Prostate gland (tissue), 2 donors: ENCODE results near the gene C5orf22. TPM values are rescaled to one million over a fixed set of nuclear protein-coding genes. Genes with fewer than 3 reads are reported as not detected.

ENCODE experiments used
- DNase-seq: peaks from one replicate; pipeline ENCODE4 v3.0.0-alpha.2; 2019; ENCODE audit warnings: low spot score
- H3K27ac ChIP-seq, 2 donors: fragments of 200-600 bp; sonication (generic); 2 replicates each; pipeline ENCODE4 v1.5.1; 2017 to 2019
- H3K27me3 ChIP-seq: fragments of 200-600 bp; sonication (generic); replicated peaks from 2 replicates; pipeline ENCODE4 v1.5.1; 2019; ENCODE audit not compliant: insufficient read depth
- H3K36me3 ChIP-seq, 2 donors: fragments of 200-600 bp; sonication (generic); 1 replicate in 1 of 2; 2 replicates in 1 of 2; pipeline versions ENCODE4 v1.5.1 to v1.8.1; 2017 to 2019
- H3K4me1 ChIP-seq: fragments of 200-600 bp; sonication (generic); replicated peaks from 2 replicates; pipeline ENCODE4 v1.5.1; 2019
- H3K4me3 ChIP-seq, 2 donors: fragments of 200-600 bp; sonication (generic); 2 replicates each; pipeline ENCODE4 v1.5.1; 2017 to 2019
- H3K9me3 ChIP-seq: fragments of 200-600 bp; sonication (generic); 2 replicates; pipeline ENCODE4 v1.5.1; 2017
- CTCF ChIP-seq, 4 experiments: fragments of 200-600 bp in 2 of 4; fragments of 450-650 bp in 2 of 4; sonication (generic) in 2 of 4; IDR thresholded peaks; 1 replicate in 3 of 4; 2 replicates in 1 of 4; pipeline ENCODE4 v1.5.1; 2016 to 2019; ENCODE audit warnings: antibody characterized with exemption in 4 of 4, mild to moderate bottlenecking in 2 of 4, moderate library complexity in 2 of 4
- POLR2A ChIP-seq: fragments of 450-650 bp; IDR thresholded peaks from one replicate; pipeline ENCODE4 v1.6.1; 2016; ENCODE audit warnings: antibody characterized with exemption, mild to moderate bottlenecking
- POLR2AphosphoS5 ChIP-seq: sonication (generic); formaldehyde crosslinking; IDR thresholded peaks from one replicate; pipeline ENCODE4 v1.6.1; 2017; ENCODE audit warnings: antibody characterized with exemption
- WGBS: methylation state at CpG from one replicate; pipeline ENCODE4 v1.1.5; 2018; 5-methylcytosine and 5-hydroxymethylcytosine counted together
- intact Hi-C: fragments of 100-400 bp; cut with DNase I; formaldehyde crosslinking; loops from one replicate; pipeline ENCODE4 v1.14.2; 2022
- small RNA-seq, 2 donors: library from RNA; depleted of rRNA; stranded (forward); fragments of <200 nt; gene quantifications; one replicate each; pipeline ENCODE3, GENCODE V24; 2016
- total RNA-seq, 2 donors: library from RNA; depleted of rRNA; stranded (reverse); fragments of >200 nt; gene quantifications; one replicate each; pipeline ENCODE4 v1.1.0, GENCODE V29; 2016

Gene C5orf22
- total RNA-seq, 2 donors from 2014 or later = 10.6 to 18.8 TPM

DNA sequence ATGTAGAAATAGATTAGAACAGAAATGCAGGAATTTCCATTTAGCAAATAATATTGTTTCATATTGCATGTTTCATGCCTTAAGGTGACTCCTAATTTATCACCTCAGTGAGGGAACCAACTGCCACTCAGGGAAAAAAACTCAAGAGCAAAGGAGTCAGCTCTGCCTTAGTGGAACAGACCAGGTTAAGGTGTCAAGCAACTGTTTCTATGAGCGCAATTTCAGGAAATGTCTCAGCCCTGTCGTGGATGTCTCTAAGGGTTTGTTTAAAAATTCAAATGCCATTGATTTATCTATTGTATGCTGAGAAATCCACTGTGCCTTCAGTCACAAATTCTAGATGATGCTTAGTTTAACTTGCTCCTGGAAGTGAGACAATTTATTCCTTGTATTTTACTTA, 72.1 kb downstream of the C5orf22 start:
- TF ChIP-seq POLR2AphosphoS5 = no peak
- no peak for TF ChIP-seq CTCF (IDR thresholded peaks at IDR 0.05)
- TF ChIP-seq POLR2A = no peak
- no peak for DNase-seq
- no peaks in the 10 kb centered on the region for H3K9me3 ChIP-seq
- H3K4me3 ChIP-seq = no peak overlapping the region
- 67% methylated on average over 2 of the region's 2 CpGs for WGBS
- no peaks in the 10 kb centered on the region for H3K36me3 ChIP-seq
- no peaks in the 10 kb centered on the region for H3K27me3 ChIP-seq
- H3K27ac ChIP-seq = no peak overlapping the region
- no peaks in the 10 kb centered on the region for H3K4me1 ChIP-seq
- intact Hi-C loops = no loop called here

GRCh38 chr5:31604644-31605043, 72.5 kb downstream of the C5orf22 start:
- WGBS = 67% methylated on average over 2 of the region's 2 CpGs
- Histone ChIP-seq H3K4me1 (no peaks in the 10 kb centered on the region), H3K27me3 (no peaks in the 10 kb centered on the region), H3K4me3 (no peak overlapping the region), H3K36me3 (no peaks in the 10 kb centered on the region), H3K9me3 (no peaks in the 10 kb centered on the region), H3K27ac (no peak overlapping the region)
- intact Hi-C loops = no loop called here
- no peak for DNase-seq
- TF ChIP-seq CTCF (IDR thresholded peaks at IDR 0.05) (no peak), POLR2AphosphoS5 (no peak), POLR2A (no peak)

Small RNAs within 50 kb of the gene (small RNA-seq; reads per million reads assigned to genes)
- 0 reads per million in 2 donors for gene RF00019
- 0 reads per million in 2 donors for gene RNU6-363P

Other genes with a start within 250 kb of the C5orf22 start
- 10 to 100 TPM; 27.6 to 45.7 TPM for gene DROSHA, start 208 bp upstream of the C5orf22 start, total RNA-seq
- gene PDZD2, start 106.8 kb downstream of the C5orf22 start, total RNA-seq = 10 to 100 TPM; 10.3 to 59.5 TPM